Uterus (tissue), 2 donors: ENCODE measurements around the gene SIX2.

ENCODE experiments used
- POLR2A ChIP-seq, 2 donors: fragments of 450-650 bp; IDR thresholded peaks; one replicate each; pipeline ENCODE4 v1.6.1; 2016; ENCODE audit warnings: antibody characterized with exemption in 2 of 2, mild to moderate bottlenecking in 1 of 2, moderate library complexity in 1 of 2
- TF ChIP-seq, protein P1 (sequence below), 4 experiments: fragments of 200-600 bp in 2 of 4; fragments of 450-650 bp in 2 of 4; sonication (generic) in 2 of 4; IDR thresholded peaks; one replicate each; pipeline ENCODE4 v1.5.1; 2016 to 2019; ENCODE audit warnings: antibody characterized with exemption in 4 of 4, mild to moderate bottlenecking in 2 of 4, moderate library complexity in 1 of 4

DNA sequence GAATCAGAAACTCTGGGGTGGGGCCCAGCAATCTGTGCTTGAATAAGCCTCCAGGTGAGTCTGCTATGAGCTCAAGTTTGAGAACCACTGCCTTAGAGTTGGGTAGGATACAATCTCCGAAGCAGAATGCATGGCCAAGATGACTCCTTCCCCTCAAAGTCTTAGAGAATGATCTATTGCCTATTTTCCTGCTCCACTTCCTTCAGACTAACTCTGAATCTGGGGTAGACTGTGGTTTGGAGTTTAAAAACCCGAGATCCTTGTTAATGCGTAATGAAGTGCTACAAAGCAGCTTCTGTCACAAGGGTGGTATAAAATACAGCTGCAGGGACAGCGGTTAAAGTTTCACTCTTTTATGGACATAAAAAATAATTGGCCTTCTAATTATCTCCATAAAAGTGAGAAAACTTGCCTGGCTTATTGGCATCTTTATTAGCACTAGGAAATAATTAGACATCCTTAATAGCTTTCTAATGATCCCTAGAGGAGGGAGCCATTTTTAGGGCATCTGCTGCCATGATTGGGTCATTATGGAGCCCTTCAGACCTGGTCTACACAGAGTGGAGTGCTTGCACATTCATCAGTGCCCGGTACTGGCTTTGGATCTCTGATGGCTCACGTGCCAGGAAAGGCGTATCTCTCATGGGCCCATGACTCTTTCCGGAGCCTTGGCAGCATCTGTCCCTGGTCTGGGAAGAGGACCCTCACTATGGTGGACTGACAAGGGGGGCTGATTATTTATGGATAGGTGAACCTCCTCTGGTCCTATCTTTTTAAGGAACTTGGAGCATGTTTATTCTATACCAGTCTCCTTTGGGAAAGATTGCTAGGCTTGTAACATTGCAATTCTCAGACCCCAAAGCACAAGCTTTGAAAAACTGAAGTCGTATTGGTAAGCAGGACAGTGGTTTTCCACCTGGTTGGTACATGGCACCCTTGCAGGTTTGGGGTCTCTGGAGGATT is 28.2 kb downstream of the SIX2 start:
- TF ChIP-seq, protein P1, sequence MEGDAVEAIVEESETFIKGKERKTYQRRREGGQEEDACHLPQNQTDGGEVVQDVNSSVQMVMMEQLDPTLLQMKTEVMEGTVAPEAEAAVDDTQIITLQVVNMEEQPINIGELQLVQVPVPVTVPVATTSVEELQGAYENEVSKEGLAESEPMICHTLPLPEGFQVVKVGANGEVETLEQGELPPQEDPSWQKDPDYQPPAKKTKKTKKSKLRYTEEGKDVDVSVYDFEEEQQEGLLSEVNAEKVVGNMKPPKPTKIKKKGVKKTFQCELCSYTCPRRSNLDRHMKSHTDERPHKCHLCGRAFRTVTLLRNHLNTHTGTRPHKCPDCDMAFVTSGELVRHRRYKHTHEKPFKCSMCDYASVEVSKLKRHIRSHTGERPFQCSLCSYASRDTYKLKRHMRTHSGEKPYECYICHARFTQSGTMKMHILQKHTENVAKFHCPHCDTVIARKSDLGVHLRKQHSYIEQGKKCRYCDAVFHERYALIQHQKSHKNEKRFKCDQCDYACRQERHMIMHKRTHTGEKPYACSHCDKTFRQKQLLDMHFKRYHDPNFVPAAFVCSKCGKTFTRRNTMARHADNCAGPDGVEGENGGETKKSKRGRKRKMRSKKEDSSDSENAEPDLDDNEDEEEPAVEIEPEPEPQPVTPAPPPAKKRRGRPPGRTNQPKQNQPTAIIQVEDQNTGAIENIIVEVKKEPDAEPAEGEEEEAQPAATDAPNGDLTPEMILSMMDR (IDR thresholded peaks at IDR 0.05), result no peak
- TF ChIP-seq POLR2A (IDR thresholded peaks at IDR 0.05), result no peak
